ENCODE results near the gene TCHP.

TCHP gene

DNA sequence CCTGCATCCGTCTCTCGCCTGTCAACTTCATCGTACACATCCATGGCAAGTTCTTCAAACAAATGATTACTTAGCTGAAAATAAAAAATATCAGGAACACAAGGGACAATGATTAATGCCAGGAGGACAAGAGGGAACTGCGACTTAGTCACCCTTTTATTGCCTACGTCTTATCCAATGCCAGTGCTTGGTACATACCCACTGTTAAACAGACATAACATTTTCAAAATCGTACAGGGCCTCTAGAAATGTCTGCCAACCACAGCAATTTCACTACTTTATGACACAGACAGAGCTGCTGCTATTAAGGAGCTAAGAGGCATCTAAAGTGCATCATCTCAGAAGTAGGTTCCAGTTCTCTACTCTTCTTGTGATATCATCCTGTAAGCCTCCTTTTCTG lies 61.5 kb downstream of the TCHP start:
- no peak for DNase-seq (ENCODE audit: low read depth, low spot score)

GRCh38 chr12:109962398-109962797 lies 62.3 kb downstream of the TCHP start:
- no peak for DNase-seq (ENCODE audit: low read depth, low spot score)

- DNase-seq (ENCODE audit: low read depth, low spot score) = no peak
Measured at GRCh38 chr12:109963330-109963729, 63.3 kb downstream of the TCHP start.

DNA sequence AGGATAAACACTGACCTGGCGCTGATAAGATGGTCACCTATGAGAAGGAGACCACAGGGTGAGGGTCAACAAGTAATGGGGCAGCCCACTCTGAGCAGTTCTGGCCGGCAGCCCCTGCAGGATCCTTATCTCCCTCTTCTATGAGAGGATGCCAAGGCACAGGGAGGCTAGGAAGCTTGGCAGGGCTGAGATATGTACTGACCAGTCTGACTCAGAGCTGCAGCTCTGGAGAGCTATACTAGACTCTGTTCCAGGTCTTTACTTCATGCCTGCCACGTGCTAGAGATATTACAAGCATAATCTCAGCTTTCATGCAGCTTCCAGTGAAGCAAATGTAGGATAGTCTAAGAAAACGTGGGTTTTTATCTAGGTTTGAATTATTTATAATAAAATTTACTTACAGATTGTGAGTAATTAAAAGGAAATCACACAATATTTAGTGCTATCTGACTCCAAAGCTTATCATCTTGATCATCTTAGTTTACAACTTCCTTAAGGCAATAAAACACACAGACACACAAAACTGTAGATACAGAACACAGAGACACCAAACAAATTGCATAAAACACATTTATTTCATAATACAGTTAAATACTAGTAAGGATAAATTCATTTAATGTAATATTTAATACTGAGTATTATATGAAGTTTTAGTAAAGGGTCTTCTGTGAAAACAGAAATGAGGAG lies 63.8 kb downstream of the TCHP start:
- DNase-seq (ENCODE audit: low read depth, low spot score) = no peak

GRCh38 chr12:109966546-109966945 lies 66.5 kb downstream of the TCHP start:
- no peak for DNase-seq (ENCODE audit: low read depth, low spot score)

GRCh38 chr12:109967383-109968031 lies 67.4 kb downstream of the TCHP start:
- no peak for DNase-seq (ENCODE audit: low read depth, low spot score)

Measured in activated CD4-positive, CD25-positive, alpha-beta regulatory T cell treated with anti-CD3 and anti-CD28 coated beads, Interleukin-2, amount 50 U/mL, for 16 hours (primary cell).